Uterine smooth muscle cell (primary cell): ENCODE measurements around the gene NT5DC1. TPM values are rescaled to one million over a fixed set of nuclear protein-coding genes. Genes with fewer than 3 reads are reported as not detected.

Experiments used
- total RNA-seq: library from RNA; depleted of rRNA; stranded (reverse); fragments of >200 nt; gene quantifications from 2 replicates; pipeline ENCODE4 v1.2.3, GENCODE V29; 2014

The NT5DC1 gene
- total RNA-seq: 4.3 and 6.2 TPM in 2 replicates

GRCh38 chr6:116100419-116101301, at the start of gene NT5DC1:
NT5DC1 (plus strand) TSS chr6:116100853; CDS start chr6:116100931, 78 bp downstream.

GRCh38 chr6:116060572-116061283, 39.9 kb upstream of the NT5DC1 start, which contains the start of gene FRK:
FRK (minus strand) TSS chr6:116060891; CDS start chr6:116060311, 580 bp downstream.

GRCh38 chr6:116126032-116126431, 25.4 kb downstream of the NT5DC1 start, which contains the start of gene COL10A1:
COL10A1 (minus strand) TSS chr6:116126132; CDS start chr6:116125492, 640 bp downstream.

GRCh38 chr6:116253505-116254296, 153.0 kb downstream of the NT5DC1 start, which contains the start of gene TSPYL4:
TSPYL4 (minus strand) TSS chr6:116254075; CDS start chr6:116254008, 67 bp downstream.

GRCh38 chr6:116279232-116280160, 178.8 kb downstream of the NT5DC1 start, which contains the start of gene TSPYL1:
TSPYL1 (minus strand) TSS chr6:116279930; CDS start chr6:116279830, 100 bp downstream.

Other genes with a start within 250 kb of the NT5DC1 start
- gene FRK, start 40.0 kb upstream of the NT5DC1 start, total RNA-seq: 0.33 and 0.37 TPM in 2 replicates
- 0.37 and 2.5 TPM in 2 replicates for gene COL10A1, start 25.3 kb downstream of the NT5DC1 start, total RNA-seq
- gene TSPYL4, start 153.2 kb downstream of the NT5DC1 start, total RNA-seq: 7.4 and 10.3 TPM in 2 replicates
- gene TSPYL1, start 179.1 kb downstream of the NT5DC1 start, total RNA-seq: 82.2 and 83.9 TPM in 2 replicates